ENCODE data around the gene OVOL3.

DNA sequence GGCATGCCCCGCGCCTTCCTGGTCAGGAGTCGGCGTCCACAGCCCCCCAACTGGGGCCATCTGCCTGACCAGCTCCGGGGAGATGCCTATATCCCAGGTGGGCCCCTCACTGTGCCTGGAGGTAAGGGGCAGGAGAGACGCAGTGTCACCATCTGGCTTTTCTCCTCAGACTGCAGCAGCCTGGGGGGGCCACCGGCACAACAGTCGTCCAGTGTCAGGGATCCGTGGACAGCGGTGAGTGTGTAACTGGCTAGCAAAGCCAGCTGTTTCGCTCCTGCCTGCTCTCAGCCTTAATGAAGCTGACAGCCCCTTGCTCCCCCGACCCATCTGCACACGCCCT is 227 bp downstream of the OVOL3 start:
- TF ChIP-seq, protein P1, sequence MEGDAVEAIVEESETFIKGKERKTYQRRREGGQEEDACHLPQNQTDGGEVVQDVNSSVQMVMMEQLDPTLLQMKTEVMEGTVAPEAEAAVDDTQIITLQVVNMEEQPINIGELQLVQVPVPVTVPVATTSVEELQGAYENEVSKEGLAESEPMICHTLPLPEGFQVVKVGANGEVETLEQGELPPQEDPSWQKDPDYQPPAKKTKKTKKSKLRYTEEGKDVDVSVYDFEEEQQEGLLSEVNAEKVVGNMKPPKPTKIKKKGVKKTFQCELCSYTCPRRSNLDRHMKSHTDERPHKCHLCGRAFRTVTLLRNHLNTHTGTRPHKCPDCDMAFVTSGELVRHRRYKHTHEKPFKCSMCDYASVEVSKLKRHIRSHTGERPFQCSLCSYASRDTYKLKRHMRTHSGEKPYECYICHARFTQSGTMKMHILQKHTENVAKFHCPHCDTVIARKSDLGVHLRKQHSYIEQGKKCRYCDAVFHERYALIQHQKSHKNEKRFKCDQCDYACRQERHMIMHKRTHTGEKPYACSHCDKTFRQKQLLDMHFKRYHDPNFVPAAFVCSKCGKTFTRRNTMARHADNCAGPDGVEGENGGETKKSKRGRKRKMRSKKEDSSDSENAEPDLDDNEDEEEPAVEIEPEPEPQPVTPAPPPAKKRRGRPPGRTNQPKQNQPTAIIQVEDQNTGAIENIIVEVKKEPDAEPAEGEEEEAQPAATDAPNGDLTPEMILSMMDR (IDR thresholded peaks at IDR 0.05): no peak
- TF ChIP-seq EP300 (IDR thresholded peaks at IDR 0.05) (no peak), POLR2AphosphoS5 (IDR thresholded peaks at IDR 0.05) (no peak), POLR2A (IDR thresholded peaks at IDR 0.05) (no peak)
